ENCODE results near the gene MAL.

DNA sequence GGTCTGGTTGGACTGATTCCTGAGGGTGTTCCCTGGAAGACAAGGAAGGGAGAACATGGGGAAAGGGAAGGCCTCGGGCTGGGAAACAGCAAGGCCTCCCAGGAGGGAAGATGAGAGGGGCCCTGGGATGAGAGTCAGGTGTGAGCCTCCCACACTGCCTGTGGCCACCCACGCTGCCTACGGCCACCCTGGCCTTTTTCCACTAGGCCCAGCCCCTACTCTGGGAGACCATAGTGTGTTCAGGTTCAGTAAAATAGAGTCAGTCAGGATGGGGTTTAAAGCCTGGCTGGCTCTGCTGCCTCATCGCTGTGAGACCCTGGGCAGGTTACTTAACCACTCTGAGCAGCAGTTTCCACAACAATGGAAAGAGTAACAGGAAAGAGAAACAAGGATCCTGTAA lies 47.7 kb upstream of the MAL start:
- TF ChIP-seq POLR2A (IDR thresholded peaks at IDR 0.05) = no peak
- TF ChIP-seq, protein P1, sequence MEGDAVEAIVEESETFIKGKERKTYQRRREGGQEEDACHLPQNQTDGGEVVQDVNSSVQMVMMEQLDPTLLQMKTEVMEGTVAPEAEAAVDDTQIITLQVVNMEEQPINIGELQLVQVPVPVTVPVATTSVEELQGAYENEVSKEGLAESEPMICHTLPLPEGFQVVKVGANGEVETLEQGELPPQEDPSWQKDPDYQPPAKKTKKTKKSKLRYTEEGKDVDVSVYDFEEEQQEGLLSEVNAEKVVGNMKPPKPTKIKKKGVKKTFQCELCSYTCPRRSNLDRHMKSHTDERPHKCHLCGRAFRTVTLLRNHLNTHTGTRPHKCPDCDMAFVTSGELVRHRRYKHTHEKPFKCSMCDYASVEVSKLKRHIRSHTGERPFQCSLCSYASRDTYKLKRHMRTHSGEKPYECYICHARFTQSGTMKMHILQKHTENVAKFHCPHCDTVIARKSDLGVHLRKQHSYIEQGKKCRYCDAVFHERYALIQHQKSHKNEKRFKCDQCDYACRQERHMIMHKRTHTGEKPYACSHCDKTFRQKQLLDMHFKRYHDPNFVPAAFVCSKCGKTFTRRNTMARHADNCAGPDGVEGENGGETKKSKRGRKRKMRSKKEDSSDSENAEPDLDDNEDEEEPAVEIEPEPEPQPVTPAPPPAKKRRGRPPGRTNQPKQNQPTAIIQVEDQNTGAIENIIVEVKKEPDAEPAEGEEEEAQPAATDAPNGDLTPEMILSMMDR (IDR thresholded peaks at IDR 0.05) = no peak
- TF ChIP-seq POLR2AphosphoS5 (IDR thresholded peaks at IDR 0.05) = no peak
- no peak for TF ChIP-seq EP300 (IDR thresholded peaks at IDR 0.05)

All from stomach (tissue), 4 donors.